Fibroblast of skin of right quadriceps (primary cell): ENCODE data around the gene FCGR2B.
A peak's percentile ranks its signal among the peaks of the same experiment; 100 is the strongest.
"Not testable (repeated sequence)": the region's sequence is repeated elsewhere in the genome, so short reads cannot be mapped to it uniquely, and the experiment has no call there.

Source experiments
- DNase-seq: peaks from one replicate; pipeline ENCODE4 v3.0.0-alpha.2; 2013

FCGR2B gene

DNA sequence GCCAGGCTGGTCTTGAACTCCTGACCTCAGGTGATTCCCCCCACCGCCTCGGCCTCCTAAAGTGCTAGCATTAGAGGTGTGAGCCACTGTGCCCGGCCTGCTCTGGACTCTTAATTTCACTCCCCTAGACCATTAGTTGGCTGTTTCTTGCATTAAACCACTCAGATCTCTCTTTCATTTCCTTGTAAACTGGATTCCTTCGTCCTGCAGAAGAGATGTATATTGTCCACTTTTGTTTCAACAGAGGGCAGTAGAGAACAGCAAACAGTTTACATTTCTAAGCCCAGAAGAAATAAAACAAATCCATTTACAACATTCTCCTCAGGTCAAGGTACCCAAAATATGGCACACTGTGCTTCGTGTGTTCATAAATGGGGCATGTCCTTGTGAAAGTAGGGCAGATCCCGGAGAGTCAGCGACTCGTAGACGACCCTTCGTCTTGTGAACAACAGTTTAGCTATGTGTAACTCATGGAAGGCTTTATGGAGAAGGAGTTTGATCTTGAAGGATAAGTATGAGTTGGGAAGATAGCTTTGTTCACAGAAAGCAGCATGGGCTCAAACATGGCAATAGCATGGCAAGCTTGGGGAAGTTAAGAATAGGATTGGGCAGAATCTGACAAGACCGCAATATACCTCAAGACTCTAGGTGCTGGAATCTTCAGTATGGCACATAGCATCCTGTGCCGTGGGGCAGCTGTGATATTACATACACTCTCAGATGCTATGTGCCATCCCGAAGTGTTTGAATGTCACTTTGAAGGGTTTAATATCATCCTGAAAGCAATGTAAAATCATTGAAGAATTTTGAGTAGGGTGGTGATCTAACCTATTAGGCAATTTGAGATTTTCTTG, 15.2 kb upstream of the FCGR2B start:
- peak; percentile 53 for DNase-seq

DNA sequence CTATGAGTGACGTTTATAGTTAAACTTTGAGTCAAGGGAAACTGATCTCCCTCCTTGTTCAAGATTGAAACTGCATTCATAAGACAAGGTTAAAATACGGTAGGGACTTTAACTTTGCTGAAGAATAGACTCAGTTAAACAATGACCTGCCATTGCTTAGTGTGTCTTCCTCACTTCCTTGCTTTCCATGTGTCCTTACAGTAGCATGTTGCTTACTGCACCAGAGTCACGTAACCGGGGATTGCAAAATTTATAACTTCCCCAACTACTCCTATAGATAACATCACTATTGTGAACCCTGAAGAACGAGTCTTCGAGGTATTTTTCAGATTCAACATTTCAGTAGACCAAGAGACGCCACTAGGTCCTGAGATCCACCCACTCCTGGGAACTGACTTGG, 9.4 kb upstream of the FCGR2B start:
- not testable (repeated sequence) for DNase-seq

- DNase-seq: not testable (repeated sequence)
Measured at GRCh38 chr1:161653971-161654370, 9.0 kb upstream of the FCGR2B start.

DNA sequence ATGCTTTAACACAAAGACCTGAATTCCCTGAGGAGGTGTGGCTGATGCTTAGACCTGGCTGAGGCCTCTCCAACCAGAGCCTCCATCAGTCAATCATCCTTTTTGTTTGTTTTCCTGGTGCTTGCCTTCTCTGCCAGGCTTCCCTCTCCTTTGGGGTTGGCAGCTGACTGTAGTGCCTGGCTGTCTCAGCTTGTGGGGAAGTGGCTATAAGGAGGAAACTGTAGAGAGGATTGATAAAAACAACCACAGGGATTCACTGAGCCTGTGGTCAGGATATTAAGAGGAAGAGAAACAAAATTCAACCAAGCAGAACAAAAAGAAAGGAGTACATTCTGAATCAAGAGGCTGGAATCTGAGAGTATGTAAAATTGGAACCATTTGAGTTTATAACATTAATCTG, 4.4 kb upstream of the FCGR2B start:
- not testable (repeated sequence) for DNase-seq

DNA sequence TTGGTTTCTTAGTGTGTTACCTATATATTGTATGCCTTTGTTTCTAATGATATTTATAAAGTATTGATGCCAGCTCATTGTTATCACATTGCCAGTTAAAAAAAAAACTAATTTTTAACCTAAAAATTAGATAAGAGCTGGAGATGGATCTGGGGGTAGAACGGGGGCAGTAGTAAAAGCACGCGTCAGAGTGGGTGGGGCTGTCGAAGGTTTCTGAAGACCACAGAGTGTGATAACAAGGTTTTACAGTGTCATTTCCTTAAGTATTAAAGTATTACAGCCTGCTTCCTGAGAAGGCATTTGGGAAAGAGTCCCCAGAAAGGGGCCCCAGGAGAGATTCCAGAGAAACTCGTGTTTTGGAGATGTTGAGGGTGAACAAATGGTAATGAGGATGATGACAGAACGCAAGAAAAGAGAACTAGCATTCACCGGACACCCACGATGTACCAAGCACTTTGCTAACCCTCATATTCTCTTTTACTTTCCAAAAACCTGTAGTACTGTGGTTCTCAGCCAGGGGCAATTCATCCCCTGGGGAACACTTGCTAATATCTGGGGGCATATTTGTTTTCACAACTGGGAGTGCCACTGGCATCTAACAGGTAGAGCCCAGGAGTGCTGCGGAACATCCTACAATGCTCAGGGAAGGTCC, 1.2 kb upstream of the FCGR2B start:
- DNase-seq: not testable (repeated sequence)

DNA sequence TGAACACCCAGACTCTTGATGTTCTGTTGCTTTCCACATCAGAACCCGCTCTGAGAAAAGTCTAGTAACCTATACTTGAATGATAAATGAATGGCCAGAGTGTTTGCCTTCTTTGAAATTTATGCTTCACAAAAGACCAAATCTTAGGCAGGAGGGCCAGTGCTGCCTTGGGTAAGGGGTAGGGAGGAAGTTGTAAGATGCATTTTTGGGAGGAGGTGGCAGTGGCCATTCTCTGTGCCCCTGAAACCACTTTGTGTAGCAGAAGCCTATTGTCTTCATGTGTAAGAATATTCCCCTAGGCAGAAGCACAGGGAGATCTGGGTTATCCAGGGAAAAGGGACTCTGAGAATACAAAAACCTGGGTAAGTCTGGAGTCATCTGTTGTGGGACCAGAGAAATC, 626 bp downstream of the FCGR2B start:
- DNase-seq: not testable (repeated sequence)

DNA sequence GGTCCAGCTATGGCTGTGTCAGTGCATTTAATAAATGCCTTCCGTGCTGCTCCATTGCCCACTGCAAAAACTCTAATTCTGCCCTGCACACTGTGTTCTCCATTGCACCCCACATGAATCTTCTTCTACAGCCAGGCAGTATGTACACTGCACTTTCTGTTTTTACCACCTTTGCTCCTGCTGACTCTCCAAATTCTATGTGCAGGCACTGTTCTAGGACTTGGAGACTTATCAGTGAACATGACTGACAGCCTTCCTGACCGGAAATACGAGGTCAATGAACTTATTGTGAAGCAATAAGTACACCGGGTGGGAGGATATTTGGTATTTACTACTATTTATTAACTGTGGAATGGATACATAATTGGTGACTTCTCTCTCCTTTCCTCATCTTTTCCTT, 1.7 kb downstream of the FCGR2B start:
- not testable (repeated sequence) for DNase-seq

GRCh38 chr1:161671045-161672020, 8.4 kb downstream of the FCGR2B start:
- peak; percentile 9 for DNase-seq

DNA sequence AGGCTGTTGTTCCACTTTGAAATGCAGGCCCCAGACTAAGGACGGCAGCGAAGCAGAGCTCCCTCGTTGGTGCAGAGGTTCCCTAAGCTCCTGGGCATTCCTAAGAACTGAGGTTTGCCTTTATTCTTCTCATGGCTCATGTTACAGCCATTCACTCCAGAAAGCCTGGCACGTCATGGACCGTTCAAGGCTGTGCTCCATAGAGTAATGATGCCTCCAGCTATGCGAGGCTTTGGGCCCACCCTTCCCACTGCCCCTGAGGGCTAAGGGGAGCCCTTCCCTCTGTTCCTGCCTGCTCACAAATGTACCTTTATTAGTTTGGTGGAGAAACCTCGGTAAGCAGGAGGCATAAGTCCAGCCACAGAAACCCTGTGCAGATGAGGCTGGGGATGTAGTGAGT, 10.5 kb downstream of the FCGR2B start:
- peak; percentile 9 for DNase-seq

- not testable (repeated sequence) for DNase-seq
Measured at GRCh38 chr1:161674447-161674846, 11.5 kb downstream of the FCGR2B start.

DNA sequence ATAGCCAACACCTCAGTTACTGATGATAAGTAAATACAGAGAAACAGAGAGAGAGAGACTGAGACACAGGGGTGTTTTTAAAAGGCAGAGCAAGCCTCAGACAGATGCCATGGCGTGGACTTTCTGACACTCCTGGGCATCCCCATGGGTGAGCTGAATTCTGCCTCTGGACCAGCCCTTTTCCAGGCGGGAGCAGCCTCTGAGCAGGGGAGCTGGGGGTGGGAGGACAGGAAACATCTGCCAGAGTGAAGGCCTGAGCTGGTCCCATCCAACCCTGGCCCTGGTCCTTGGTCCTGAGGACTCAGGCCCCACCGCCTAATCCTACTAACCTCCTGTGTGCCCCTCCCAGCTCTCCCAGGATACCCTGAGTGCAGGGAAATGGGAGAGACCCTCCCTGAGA, 12.0 kb downstream of the FCGR2B start:
- DNase-seq: not testable (repeated sequence)

DNA sequence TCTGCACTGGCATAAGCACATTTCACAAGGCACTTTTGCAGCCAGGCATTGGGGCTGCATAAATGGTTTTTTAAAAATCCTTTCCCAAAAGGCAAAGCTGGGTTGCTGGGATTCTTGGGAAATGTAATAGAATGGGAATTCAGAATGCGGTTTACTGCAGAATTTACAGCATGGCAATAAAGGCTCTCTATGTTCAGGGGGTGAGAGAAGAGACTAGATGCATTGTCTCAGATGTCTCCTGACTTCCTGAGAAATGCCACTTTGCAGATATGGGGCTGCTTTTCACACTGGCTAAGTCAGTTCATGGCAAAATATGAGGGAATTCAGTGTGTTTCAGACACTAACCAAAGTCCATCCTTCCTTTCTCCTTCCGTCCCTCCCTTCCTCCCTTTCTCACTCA, 13.5 kb downstream of the FCGR2B start:
- DNase-seq: no peak

GRCh38 chr1:161676958-161677689, 14.2 kb downstream of the FCGR2B start:
- DNase-seq: no peak

- no peak for DNase-seq
Measured at GRCh38 chr1:161678500-161678899, 15.6 kb downstream of the FCGR2B start.

- DNase-seq: no peak
Measured at GRCh38 chr1:161681879-161682278, 18.9 kb downstream of the FCGR2B start.

GRCh38 chr1:161688946-161689345, 26.0 kb downstream of the FCGR2B start:
- DNase-seq: no peak

- no peak for DNase-seq
Measured at GRCh38 chr1:161691846-161692245, 28.9 kb downstream of the FCGR2B start.

DNA sequence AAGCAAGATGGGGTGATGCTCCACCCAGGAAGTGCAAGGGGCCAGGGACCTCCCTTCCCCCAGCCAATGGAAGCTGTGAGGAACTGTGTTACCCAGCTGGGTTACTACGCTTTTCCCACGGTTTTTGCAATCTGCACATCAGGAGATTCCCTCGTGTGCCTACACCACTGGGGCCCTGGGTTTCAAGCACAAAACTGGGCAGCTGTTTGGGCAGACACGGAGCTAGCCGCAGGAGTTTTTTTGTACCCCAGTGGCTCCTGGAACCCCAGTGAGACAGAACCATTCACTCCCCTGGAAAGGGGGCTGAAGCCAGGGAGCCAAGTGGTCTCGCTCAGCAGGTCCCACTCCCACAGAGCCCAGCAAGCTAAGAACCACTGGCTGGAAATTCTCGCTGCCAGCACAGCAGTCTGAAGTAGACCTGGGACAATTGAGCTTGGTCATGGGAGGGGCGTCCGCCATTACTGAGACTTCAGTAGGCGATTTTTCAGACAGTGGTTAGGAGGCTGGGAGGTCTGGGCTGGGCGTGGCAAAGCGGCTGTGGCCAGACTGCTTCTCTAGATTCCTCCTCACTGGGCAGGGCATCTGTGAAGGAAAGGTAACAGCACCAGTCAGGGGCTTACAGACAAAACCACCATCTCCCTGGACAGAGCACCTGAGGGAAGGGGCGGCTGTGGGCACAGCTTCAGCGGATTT, 30.2 kb downstream of the FCGR2B start:
- DNase-seq: not testable (repeated sequence)

GRCh38 chr1:161698302-161698701, 35.4 kb downstream of the FCGR2B start:
- DNase-seq: not testable (repeated sequence)

GRCh38 chr1:161702250-161702649, 39.3 kb downstream of the FCGR2B start:
- DNase-seq: no peak

DNA sequence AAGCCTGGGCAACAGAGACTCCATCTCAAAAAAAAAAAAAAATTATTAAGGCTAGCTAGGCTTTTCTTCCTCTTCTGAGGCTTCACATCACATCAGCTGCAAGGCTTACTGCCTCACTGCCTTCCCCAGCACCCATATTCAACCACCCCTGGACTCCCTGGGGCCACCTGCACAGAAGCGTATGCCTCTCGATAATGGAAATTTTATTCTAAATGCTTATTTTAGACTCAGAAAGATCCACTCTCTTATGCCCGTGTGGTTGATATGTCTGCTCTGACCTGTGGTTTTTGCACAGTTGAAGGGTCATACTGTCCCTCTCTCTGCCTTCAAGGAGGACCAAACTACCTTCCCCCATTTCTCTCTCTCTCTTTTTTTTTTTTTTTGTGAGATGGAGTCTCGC, 42.6 kb downstream of the FCGR2B start:
- no peak for DNase-seq

DNA sequence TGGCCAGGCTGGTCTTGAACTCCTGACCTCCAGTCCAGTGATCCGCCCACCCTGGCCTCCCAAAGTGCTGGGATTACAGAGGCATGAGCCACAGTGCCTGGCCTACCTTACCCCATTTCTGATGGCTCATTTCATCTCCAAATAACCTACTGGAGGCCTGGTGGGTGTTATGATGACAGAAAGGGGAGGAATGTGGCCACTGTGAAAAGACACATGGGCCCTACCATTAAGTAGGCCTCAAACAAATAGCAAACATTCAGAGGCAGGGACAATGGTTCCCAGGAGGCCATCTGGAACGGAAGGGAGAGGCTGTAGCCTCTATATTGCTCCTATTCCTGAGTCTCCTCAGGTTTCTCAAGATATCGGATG, 43.2 kb downstream of the FCGR2B start:
- DNase-seq: no peak
